GM04503 (cell line): ENCODE results near the gene CMBL.
"Not testable (repeated sequence)": the region's sequence is repeated elsewhere in the genome, so short reads cannot be mapped to it uniquely, and the experiment has no call there.

ENCODE experiments used
- DNase-seq: peaks from one replicate; pipeline ENCODE4 v3.0.0-alpha.2; 2012; ENCODE audit warnings: low read depth

The CMBL gene

GRCh38 chr5:10254686-10255085 is 53.0 kb downstream of the CMBL start:
- DNase-seq: no peak

DNA sequence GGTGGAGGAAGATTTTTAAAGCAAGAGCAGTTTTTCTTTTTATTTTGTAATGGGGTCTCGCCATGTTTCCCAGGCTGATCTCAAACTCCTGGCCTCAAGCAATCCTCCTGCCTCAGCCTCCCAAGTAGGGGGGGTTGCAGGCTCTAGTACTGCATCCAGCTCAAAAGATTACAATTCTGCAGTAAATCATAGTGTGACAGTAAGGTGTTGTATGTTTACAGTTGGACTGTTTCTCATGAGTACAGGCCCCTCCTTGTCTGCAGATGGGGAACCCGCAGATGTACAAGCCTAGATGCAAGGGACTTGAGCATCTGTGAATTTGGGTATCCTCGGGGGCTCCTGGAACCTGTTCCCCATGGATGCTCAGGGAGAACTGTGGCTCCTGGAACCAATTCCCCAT is 54.3 kb downstream of the CMBL start:
- DNase-seq: no peak

DNA sequence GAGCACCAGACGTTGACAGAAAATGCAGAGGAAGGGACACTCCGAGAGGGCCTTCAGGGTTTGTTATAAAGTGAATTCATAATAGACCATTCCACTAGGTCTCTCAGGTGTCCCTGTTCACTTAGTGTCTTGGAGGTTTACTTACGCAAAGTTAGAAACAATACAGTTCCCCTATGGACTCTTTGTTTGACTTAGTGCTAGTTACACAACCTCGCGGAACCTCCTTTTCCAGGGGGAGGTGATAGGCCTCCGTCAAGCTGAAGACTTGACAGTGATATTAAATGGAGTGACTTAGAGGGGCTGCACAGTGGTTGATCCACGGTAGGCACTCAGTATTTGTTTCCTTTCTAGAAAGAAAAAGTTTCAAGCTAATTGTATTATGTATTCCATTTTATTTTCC is 56.3 kb downstream of the CMBL start:
- DNase-seq: no peak

GRCh38 chr5:10250806-10251276 is 56.9 kb downstream of the CMBL start:
- DNase-seq: no peak

- DNase-seq: peak; percentile 88
Measured at GRCh38 chr5:10249948-10250805, 57.5 kb downstream of the CMBL start, which contains the start of gene CCT5. CCT5 (plus strand) TSS chr5:10250280; CDS start chr5:10250341, 61 bp downstream.

DNA sequence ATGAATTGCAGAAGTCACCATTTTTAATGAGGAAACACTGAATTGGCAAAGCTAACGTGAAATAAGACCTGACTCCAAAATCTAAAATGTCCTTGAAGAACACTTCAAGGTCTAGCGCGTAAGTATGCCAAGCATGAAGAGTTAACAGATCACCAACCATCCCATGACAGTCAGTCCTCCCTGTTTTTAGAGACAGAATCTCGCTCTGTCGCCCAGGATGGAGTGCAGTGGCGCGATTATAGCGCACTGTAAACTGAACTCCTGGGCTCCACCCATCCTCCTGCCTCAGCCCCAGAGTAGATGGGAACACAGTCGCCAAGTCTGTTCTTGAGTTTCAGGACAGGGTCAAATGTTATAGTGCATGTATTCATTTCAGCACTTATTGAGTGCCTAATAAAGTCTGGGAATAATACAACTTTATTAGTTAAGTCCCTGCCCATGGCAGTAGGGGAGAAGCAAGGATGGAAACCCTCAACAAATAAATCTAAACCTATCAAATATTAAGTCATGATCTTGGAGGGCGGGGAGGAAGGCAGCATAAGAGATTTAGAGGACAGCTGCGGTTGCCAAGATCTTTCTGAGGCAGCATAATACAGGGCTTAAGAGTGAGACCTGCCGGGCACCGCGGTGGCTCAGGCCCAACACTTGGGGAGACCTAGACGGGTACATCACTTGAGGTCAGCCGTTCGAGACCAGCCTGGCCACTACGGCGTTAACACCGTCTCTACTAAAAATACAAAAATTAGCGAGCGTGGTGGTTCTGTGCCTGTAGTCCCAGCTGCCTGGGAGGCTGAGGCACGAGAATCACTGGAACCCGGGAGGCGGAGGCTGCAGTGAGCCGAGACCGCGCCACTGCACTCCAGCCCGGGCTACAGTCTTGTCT is 59.1 kb downstream of the CMBL start:
- DNase-seq: no peak

DNA sequence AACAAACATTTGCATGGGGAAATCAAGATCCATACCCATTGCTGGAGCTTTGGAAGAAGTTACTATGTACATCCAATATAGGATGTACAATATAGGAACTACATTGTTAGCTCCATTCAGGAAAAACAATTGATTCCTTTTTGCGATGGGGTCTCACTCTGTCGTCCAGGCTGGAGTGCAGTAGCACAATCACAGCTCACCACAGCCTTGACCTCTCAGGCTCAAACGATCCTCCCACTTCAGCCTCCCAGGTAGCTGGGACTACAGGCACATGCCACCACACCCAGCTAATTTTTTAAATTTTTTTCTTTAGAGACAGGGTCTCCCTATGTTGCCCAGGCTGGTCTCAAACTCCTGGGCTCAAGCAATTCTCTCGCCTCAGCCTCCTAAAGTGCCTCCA is 60.5 kb downstream of the CMBL start:
- DNase-seq: not testable (repeated sequence)

DNA sequence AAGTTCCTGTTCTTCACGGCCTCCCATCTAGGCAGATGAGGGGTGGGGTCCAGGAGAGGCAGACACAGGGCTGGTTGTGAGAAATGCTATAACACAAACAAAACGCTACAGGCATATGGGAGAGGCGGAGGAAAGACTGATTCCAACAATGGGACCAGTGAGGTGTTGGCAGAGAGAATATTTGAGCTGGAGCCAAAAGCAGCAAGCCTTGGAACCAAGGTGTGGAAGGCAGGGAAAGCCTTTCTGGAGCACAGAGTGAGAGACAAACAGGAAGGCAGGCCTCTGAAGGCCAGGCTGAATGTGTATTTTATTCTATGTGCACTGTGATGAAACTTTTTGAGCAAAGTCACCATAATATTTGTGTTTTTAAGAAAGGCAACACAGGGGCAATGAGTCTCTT is 60.9 kb downstream of the CMBL start:
- DNase-seq: no peak

GRCh38 chr5:10244342-10244944 is 63.3 kb downstream of the CMBL start:
- DNase-seq: no peak

GRCh38 chr5:10243660-10244240 is 64.0 kb downstream of the CMBL start:
- no peak for DNase-seq

DNA sequence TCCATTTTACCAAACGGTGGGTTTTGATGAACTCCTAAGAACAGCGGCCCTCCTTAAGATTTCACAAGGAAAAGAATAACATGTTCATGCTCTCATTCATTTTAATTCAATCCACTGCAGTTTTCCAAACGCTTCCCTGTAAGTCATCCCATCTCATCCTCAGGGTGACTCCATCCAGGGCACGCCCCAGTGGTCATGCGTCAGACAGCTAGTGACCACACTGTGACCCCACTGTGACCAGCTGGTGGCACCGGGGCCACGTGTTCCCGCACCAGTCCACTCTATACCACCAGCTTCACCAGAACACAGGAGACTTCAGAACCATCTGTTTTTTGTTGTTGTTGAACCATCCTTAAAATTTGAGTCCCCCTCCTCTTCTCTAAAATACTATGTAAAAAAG is 72.4 kb downstream of the CMBL start:
- no peak for DNase-seq

DNA sequence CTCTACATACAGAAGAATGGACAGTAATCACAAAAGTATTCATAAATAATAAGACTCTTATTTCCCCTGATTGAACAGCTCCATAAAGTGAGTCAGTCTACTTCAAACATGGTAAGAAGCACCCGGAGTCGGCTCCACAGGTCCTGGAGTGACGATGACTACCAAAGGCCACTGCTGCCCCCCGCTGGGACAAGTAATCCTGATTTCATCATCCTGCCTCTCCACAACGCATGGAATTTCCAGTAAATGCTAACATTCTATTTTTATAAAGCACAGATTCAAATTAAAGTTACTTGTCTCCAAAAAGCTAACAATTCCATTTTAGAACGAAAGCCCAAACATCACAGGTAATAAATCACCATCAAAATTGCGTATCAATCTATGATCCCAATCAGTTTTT is 74.2 kb downstream of the CMBL start:
- peak; percentile 61 for DNase-seq

DNA sequence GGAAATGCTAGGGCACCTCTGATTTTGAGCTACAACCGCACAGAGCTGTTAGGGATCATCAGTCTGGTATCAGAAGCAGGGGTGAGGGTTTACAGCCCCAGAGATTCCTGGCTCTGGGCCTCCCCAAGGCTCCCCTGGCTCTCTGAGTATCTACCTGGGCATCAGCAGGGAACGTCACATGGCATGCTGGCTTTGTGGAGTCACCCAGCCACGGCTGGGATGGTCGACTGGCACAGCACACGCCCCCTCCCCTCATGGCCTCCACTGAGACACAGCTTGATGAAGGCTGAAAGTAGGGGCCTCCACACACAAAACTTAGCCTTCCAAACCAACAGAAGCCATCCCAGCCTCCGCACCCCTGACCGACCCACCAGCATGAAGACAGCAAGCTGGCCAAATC is 74.7 kb downstream of the CMBL start:
- DNase-seq: no peak

DNA sequence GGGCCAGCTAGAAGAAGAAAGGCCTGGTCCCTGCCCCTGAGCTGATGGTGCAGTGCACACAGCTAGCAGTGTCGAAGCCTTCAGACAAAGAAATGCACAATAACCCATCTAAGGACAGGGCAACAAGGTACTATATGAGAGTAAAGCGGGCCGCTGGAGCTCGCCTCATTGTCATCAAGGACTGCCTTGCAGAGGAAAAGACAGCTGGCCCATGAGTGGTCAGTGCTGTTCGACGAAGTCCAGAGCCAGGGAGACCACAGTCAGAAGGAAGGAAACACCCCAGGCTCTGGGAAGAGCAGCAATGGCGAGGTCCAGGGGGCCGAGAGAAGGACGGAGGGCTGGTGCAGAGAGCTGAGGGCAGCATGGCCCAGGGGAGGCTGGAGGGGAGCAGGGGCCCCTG is 75.3 kb downstream of the CMBL start:
- DNase-seq: no peak

DNA sequence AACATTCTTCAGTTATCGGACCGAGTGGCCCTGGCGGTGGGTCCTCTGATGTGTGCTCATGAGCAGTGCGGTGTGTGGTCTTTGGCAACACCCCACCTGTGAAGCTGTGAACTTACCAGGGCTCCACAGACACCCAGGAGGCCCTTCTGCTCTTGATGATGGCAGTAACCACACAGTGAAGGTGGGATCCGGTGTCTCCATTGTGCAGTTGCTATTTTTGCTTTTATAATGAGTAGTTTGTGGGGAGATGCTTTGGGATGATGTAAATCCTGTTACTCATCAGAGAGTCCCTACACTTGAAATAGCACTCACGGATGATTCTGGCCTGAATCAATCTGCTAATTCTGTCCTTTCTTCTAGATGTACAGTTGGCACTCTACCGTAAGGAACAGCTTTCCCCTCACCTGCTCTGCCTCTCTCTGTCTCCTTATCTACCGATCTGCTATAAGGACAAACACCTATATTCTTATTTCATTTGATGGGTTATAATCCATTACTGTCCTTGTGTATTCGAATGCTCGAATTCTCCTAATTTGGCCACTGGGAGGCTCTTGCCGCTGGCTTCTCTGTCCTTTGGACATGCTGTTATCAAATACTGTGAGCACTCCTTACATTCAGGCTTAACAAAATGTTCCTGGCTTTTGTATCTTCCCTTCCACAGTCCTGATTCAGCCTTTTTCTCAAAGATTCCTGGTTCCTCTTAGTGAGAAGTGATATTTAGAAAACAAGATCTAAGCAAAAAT is 78.2 kb downstream of the CMBL start:
- DNase-seq: peak; percentile 48

- DNase-seq: no peak
Measured at GRCh38 chr5:10228288-10228687, 79.4 kb downstream of the CMBL start.
